ENCODE results near the gene PTPRC.

PTPRC gene

DNA sequence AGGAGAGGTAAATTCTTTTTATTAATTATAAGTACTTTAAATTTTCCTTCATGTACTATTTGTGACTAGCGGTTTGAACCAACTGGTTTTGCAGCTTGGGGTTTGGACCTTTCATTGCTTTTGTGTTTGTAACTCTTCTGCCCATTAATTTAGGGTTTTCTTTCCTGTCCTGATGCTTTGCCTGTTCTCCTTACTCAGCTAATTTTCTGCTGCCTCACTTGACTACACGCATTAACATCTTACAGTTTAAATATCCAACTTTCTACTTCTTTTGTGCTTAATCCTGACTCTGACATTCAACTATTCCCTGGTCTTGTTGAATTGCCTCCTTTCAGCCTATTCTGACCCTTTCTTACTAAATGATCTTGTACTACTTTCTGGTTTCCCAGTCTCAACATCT is 135.6 kb downstream of the PTPRC start:
- TF ChIP-seq ZFX (IDR thresholded peaks at IDR 0.05) (no peak), CTCF (conservative IDR thresholded peaks at IDR 0.05) (no peak)
- no peak overlapping the region for H3K27ac ChIP-seq

GRCh38 chr1:198775606-198776005 is 136.8 kb downstream of the PTPRC start:
- no peak overlapping the region for H3K27ac ChIP-seq

DNA sequence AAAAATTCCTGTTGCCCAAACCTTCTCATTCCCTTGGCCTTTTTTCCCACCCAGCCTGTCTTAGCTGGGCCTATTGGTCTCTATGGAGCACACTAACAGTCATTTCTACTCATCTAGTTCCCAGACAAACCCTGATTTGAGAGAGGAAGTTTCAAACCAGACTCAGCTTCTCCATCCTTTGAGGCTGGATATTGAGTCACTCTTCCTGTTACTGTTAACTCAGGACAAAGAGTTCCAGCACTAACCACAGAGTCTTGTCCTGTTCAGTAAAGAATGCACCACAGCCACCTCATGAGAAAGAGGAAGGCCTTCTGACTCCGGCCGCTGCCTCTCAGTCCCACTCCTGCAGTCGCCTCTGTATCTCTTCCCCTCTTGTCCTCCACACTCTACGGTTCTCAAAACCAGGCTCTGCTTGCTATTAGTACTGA is 137.8 kb downstream of the PTPRC start:
- no peak overlapping the region for H3K27ac ChIP-seq
- TF ChIP-seq CTCF (conservative IDR thresholded peaks at IDR 0.05) (no peak), ZFX (IDR thresholded peaks at IDR 0.05) (no peak)

More at GRCh38 chr1:198775606-198776005, 136.8 kb downstream of the PTPRC start:
- TF ChIP-seq ZFX (IDR thresholded peaks at IDR 0.05) (no peak), CTCF (conservative IDR thresholded peaks at IDR 0.05) (no peak)

DNA sequence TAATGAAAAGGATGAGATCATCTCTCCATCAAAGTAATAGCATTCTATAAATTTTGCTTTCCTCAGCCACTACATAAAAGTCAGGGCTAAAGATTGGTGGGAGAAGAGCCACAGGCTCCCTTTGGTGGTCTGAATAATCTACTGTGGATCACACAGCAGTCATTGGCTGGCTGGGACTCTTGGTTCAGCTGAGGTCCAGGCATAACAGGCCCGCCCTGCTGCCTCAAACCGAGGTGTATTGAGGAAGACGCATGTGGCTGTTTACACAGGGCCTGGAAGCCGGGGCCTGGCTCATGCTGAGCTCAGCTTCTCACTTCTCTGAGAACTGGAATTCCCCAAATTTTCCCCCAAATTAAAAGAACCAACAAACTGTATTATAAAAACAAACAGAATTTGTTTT is 139.2 kb downstream of the PTPRC start:
- TF ChIP-seq ZFX (IDR thresholded peaks at IDR 0.05) (no peak), CTCF (conservative IDR thresholded peaks at IDR 0.05) (no peak)

GRCh38 chr1:198780376-198780775 is 141.5 kb downstream of the PTPRC start:
- H3K27ac ChIP-seq: no peak overlapping the region

More for the DNA sequence above, 139.2 kb downstream of the PTPRC start:
- no peak overlapping the region for H3K27ac ChIP-seq

GRCh38 chr1:198788561-198789064 is 149.8 kb downstream of the PTPRC start:
- no peak overlapping the region for H3K27ac ChIP-seq
- TF ChIP-seq CTCF (conservative IDR thresholded peaks at IDR 0.05) (peak; percentile 27), ZFX (IDR thresholded peaks at IDR 0.05) (no peak)

More at GRCh38 chr1:198780376-198780775, 141.5 kb downstream of the PTPRC start:
- no peak for TF ChIP-seq ZFX (IDR thresholded peaks at IDR 0.05)
- TF ChIP-seq CTCF (conservative IDR thresholded peaks at IDR 0.05): no peak

DNA sequence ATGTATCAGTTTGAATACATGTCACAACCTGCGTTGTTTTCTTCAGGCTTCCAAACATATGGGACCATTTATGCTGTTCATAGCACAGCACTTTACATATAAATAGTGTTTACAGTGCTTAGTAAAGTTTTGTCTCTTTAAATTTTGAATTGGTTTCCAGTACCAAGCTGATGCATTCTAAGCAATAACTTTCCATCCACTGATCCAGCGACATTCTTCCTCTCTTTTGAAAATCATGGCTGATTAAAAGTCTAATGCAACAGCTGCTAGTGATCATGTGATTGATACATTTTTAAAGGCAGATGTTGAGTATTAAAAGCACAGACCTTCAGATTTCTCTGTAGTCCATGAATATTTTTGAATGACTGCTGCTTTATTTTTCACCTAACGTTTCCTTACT is 154.9 kb downstream of the PTPRC start:
- TF ChIP-seq CTCF (conservative IDR thresholded peaks at IDR 0.05) (no peak), ZFX (IDR thresholded peaks at IDR 0.05) (no peak)
- no peak overlapping the region for H3K27ac ChIP-seq
